H1 (cell line): Measurements from ENCODE around the gene BCL11A. TPM values are rescaled to one million over a fixed set of nuclear protein-coding genes. Genes with fewer than 3 reads are reported as not detected.

Experiments used
- polyA plus RNA-seq, 7 experiments: library from polyadenylated mRNA; depleted of rRNA in 3 of 7; stranded (reverse) in 5 of 7; unstranded in 2 of 7; fragments of >200 nt in 5 of 7; fragments of 200-250 nt in 2 of 7; gene quantifications; 1 replicate in 5 of 7; 2 replicates in 1 of 7; 4 replicates in 1 of 7; pipeline versions ENCODE4 v1.2.1 to v1.2.3, GENCODE V29; 2011 to 2013; ENCODE audit warnings: missing spikeins in 2 of 7, mixed read lengths in 2 of 7
- total RNA-seq: library from RNA; stranded (reverse); fragmentation: NEBNext Ultra II Directional; extraction: Animal tissue kit (Norgen Biotek cat#: 25700); gene quantifications from 2 replicates; pipeline ENCODE4 v1.2.1, GENCODE V29; 2021
- TF ChIP-seq, protein P1 (sequence below): fragments of 300-600 bp; sonication (generic); IDR thresholded peaks from 2 replicates; pipeline ENCODE4 v1.7.1; 2012; ENCODE audit warnings: low read length, moderate library complexity, mild to moderate bottlenecking, inconsistent platforms; ENCODE audit not compliant: insufficient replicate concordance

BCL11A gene
- total and polyA plus RNA-seq, 2 of the 8 experiments (the other 6 are each of a cell fraction or from before 2014, with no cell fraction given) = 11.9 to 59.3 TPM

DNA sequence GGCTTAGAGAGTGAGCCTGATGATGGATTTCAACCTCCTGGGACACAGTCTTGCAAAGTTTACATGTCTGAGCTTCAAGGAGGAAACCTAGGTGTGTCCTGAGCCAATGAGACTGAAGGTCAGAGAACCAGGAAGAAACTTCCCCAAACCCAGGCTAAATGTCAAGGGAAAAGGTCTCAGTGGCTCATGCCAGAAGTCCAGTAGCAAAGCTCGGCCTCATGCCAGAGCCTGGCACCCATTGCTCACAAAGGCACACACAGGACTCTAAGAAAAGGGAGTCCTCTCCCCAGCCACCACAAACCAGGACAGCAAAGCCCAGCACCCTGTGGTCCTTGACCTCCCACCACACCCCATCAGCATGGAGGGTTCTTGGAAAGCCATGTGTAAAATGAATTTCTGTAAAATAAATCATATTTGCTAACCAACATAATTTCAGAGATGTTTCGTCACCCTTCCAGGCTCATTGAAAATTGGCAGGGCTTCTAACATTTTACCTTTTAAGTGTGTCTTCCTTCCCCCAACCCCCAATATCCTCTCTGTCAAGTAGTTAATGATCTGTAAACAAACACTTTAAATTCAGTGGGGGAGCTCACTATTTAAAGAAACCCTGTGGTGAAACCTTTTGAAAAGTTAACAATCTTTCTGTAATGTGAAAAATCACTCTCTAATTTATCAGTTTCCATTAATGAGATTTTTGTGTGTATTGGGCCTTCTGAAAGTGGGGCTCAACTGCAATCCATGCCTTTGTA lies 77.1 kb downstream of the BCL11A start (continued):
- TF ChIP-seq, protein P1, sequence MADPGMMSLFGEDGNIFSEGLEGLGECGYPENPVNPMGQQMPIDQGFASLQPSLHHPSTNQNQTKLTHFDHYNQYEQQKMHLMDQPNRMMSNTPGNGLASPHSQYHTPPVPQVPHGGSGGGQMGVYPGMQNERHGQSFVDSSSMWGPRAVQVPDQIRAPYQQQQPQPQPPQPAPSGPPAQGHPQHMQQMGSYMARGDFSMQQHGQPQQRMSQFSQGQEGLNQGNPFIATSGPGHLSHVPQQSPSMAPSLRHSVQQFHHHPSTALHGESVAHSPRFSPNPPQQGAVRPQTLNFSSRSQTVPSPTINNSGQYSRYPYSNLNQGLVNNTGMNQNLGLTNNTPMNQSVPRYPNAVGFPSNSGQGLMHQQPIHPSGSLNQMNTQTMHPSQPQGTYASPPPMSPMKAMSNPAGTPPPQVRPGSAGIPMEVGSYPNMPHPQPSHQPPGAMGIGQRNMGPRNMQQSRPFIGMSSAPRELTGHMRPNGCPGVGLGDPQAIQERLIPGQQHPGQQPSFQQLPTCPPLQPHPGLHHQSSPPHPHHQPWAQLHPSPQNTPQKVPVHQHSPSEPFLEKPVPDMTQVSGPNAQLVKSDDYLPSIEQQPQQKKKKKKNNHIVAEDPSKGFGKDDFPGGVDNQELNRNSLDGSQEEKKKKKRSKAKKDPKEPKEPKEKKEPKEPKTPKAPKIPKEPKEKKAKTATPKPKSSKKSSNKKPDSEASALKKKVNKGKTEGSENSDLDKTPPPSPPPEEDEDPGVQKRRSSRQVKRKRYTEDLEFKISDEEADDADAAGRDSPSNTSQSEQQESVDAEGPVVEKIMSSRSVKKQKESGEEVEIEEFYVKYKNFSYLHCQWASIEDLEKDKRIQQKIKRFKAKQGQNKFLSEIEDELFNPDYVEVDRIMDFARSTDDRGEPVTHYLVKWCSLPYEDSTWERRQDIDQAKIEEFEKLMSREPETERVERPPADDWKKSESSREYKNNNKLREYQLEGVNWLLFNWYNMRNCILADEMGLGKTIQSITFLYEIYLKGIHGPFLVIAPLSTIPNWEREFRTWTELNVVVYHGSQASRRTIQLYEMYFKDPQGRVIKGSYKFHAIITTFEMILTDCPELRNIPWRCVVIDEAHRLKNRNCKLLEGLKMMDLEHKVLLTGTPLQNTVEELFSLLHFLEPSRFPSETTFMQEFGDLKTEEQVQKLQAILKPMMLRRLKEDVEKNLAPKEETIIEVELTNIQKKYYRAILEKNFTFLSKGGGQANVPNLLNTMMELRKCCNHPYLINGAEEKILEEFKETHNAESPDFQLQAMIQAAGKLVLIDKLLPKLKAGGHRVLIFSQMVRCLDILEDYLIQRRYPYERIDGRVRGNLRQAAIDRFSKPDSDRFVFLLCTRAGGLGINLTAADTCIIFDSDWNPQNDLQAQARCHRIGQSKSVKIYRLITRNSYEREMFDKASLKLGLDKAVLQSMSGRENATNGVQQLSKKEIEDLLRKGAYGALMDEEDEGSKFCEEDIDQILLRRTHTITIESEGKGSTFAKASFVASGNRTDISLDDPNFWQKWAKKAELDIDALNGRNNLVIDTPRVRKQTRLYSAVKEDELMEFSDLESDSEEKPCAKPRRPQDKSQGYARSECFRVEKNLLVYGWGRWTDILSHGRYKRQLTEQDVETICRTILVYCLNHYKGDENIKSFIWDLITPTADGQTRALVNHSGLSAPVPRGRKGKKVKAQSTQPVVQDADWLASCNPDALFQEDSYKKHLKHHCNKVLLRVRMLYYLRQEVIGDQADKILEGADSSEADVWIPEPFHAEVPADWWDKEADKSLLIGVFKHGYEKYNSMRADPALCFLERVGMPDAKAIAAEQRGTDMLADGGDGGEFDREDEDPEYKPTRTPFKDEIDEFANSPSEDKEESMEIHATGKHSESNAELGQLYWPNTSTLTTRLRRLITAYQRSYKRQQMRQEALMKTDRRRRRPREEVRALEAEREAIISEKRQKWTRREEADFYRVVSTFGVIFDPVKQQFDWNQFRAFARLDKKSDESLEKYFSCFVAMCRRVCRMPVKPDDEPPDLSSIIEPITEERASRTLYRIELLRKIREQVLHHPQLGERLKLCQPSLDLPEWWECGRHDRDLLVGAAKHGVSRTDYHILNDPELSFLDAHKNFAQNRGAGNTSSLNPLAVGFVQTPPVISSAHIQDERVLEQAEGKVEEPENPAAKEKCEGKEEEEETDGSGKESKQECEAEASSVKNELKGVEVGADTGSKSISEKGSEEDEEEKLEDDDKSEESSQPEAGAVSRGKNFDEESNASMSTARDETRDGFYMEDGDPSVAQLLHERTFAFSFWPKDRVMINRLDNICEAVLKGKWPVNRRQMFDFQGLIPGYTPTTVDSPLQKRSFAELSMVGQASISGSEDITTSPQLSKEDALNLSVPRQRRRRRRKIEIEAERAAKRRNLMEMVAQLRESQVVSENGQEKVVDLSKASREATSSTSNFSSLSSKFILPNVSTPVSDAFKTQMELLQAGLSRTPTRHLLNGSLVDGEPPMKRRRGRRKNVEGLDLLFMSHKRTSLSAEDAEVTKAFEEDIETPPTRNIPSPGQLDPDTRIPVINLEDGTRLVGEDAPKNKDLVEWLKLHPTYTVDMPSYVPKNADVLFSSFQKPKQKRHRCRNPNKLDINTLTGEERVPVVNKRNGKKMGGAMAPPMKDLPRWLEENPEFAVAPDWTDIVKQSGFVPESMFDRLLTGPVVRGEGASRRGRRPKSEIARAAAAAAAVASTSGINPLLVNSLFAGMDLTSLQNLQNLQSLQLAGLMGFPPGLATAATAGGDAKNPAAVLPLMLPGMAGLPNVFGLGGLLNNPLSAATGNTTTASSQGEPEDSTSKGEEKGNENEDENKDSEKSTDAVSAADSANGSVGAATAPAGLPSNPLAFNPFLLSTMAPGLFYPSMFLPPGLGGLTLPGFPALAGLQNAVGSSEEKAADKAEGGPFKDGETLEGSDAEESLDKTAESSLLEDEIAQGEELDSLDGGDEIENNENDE = peak; percentile 49
